ENCODE data around the gene LRIF1. TPM values are rescaled to one million over a fixed set of nuclear protein-coding genes. Genes with fewer than 3 reads are reported as not detected.

The LRIF1 gene
- total RNA-seq, 4 donors from 2014 or later, result 8.7 to 16.5 (median 9.6) TPM

DNA sequence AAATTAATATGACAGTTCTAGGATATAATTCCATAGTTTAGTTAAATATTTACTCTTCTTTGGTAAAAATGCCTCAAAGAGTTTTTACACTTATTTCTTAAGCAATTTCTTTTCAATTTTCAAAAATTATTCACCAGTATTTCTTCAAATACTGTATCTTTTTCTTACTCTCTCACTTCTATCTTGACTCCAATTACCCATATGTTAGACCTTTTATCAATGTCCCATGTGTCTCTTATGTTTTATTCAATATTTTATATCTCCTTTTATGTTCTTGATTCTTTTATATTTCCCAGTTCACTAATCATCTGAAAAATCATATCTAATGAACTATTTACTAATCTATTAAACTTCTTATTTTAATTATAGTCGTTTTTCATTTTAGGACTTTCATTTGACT lies 11.5 kb upstream of the LRIF1 start:
- Histone ChIP-seq H3K4me1 (no peaks in the 10 kb centered on the region), H3K36me3 (no peaks in the 10 kb centered on the region), H3K4me3 (replicated peaks in 1 of 3) (no peak overlapping the region), H3K9me3 (no peaks in the 10 kb centered on the region), H3K27me3 (no peaks in the 10 kb centered on the region), H3K27ac (no peak overlapping the region)
- intact Hi-C loops (cut with DNase I), result no loop called here
- TF ChIP-seq, protein P1, sequence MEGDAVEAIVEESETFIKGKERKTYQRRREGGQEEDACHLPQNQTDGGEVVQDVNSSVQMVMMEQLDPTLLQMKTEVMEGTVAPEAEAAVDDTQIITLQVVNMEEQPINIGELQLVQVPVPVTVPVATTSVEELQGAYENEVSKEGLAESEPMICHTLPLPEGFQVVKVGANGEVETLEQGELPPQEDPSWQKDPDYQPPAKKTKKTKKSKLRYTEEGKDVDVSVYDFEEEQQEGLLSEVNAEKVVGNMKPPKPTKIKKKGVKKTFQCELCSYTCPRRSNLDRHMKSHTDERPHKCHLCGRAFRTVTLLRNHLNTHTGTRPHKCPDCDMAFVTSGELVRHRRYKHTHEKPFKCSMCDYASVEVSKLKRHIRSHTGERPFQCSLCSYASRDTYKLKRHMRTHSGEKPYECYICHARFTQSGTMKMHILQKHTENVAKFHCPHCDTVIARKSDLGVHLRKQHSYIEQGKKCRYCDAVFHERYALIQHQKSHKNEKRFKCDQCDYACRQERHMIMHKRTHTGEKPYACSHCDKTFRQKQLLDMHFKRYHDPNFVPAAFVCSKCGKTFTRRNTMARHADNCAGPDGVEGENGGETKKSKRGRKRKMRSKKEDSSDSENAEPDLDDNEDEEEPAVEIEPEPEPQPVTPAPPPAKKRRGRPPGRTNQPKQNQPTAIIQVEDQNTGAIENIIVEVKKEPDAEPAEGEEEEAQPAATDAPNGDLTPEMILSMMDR (IDR thresholded peaks at IDR 0.05), result no peak
- no peak for TF ChIP-seq POLR2A (IDR thresholded peaks at IDR 0.05)
- 43 to 75% methylated on average over 1 of the region's 1 CpG for WGBS, 2 donors
- no peak for DNase-seq

DNA sequence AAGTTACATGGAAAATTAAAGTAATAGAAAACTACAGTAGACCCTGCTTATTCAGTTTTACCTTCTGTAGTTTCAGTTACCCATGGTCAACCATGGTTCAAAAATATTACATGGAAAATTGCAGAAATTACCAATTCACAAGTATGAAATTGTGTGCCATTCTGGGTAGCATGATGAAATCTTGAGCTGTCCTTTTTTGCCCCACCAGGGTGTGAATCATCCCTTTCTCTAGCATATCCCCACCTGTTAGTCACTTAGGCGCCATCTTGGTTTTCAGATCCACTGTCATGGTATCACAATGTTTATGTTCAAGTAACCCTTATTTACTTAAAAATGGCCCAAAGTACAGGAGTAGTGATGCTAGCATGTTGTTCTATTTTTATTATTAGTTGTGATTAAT lies 3.5 kb upstream of the LRIF1 start:
- TF ChIP-seq, protein P1 (IDR thresholded peaks at IDR 0.05), result no peak
- no peak for TF ChIP-seq POLR2A (IDR thresholded peaks at IDR 0.05)
- no peak for DNase-seq
- intact Hi-C loops (cut with DNase I), result no loop called here
- Histone ChIP-seq H3K27me3 (no peaks in the 10 kb centered on the region), H3K36me3 (no peaks in the 10 kb centered on the region), H3K4me3 (replicated peaks in 1 of 3) (no peak overlapping the region), H3K4me1 (no peaks in the 10 kb centered on the region), H3K9me3 (no peaks in the 10 kb centered on the region), H3K27ac (no peak overlapping the region)
- WGBS, 2 donors, result 52 to 63% methylated on average over 1 of the region's 1 CpG

DNA sequence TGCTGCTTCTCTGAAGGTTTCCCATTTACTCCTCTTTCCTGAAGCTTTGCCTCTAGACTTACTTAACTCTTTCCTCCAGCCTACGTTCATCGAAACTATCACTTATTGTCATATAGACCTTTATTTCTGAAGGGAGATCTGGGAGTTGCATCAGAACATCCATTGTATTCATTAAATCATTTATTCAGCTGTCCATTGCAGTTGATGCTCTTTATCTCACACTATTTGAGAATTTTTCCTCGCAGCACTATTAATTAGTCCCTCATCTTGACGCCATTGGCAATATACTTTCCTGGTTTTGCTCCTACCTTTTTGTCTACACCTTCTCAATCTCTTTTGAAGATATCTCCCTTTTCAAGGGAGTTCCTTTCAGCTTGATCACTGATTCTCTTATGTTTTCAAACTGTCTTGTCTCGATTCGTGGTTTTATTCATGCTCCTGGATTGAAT lies 757 bp upstream of the LRIF1 start:
- no peak for DNase-seq
- Histone ChIP-seq H3K27me3 (no peaks in the 10 kb centered on the region), H3K9me3 (no peaks in the 10 kb centered on the region), H3K27ac (peak overlapping the region; percentile 31 to 93 (median 87)), H3K4me3 (replicated peaks in 1 of 3) (peak overlapping the region in 2 of 3 donors; percentile 30 to 52), H3K4me1 (no peaks in the 10 kb centered on the region), H3K36me3 (no peaks in the 10 kb centered on the region)
- WGBS, 2 donors, result 54 to 57% methylated on average over 6 of the region's 6 CpGs
- no peak for TF ChIP-seq POLR2A (IDR thresholded peaks at IDR 0.05)
- TF ChIP-seq, protein P1 (IDR thresholded peaks at IDR 0.05), result no peak
- intact Hi-C loops (cut with DNase I), result no loop called here

DNA sequence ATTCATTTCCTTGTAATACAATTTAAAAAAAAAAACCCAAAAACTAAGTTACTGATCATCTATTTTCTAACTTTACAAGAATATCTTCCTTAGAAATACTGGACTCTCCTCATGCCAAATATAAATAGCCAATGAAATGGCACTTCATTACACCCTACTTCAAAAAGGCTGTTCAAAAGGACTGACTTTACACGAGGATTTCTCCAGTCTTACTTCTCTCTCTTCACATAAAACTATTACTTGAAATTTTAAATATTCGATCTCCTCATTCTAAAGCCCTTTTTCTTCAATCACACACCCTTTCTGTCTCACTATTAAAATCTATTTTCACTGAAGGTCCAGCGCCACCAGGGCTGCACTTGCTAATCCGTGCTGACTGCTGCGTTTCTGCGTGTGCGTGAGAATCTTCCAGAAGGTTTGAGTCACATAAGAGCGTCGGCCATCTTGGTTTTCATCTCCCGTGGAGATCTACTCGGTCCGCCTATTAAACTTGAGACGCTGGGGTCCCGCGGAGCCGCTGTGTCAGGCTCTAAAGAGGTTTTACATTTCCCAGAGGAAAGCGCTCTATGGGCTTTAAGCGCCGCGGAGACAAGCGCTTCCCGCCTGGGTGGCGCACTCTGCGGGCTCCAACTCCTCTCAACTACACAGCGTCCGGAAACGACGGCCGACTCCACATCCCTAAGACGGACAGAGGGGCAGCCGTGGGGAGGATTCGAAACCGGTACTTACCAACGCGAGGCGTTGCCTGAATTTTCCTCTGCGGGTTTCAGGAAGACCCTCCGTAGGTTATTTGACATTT lies 631 bp downstream of the LRIF1 start:
- peak; percentile 33 to 44 for DNase-seq
- WGBS, 2 donors, result 7% methylated on average over 36 to 38 of the region's 38 CpGs
- Histone ChIP-seq H3K27ac (peak overlapping the region; percentile 87 to 93 (median 88)), H3K4me1 (no peaks in the 10 kb centered on the region), H3K9me3 (no peaks in the 10 kb centered on the region), H3K27me3 (no peaks in the 10 kb centered on the region), H3K36me3 (no peaks in the 10 kb centered on the region), H3K4me3 (replicated peaks in 1 of 3) (peak overlapping the region; percentile 24 to 79 (median 52))
- intact Hi-C loops (cut with DNase I), result no loop called here
- TF ChIP-seq POLR2A (IDR thresholded peaks at IDR 0.05), result no peak
- TF ChIP-seq, protein P1 (IDR thresholded peaks at IDR 0.05), result peak in 1 of 6 experiments; percentile 7

DNA sequence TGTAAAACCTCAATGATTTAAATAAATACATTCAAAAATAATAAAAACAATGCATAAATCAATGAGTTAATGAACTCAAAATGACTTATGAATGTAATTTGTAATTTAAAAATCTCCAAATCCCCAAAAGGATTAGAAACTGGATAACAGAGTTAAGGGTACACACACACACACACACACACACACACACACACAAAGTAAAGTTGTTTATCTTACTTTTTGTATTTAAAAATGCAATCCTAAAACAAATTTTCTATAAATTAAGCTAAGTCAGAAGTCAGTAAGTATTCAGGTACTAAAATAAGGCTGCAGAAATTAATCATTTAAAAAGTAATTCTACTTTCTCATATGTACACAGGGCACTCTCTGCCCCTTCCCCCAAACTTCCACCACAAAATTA lies 1.8 kb downstream of the LRIF1 start:
- TF ChIP-seq, protein P1 (IDR thresholded peaks at IDR 0.05), result no peak
- no peak for TF ChIP-seq POLR2A (IDR thresholded peaks at IDR 0.05)
- H3K27ac ChIP-seq, result no peak overlapping the region
- H3K4me1 ChIP-seq, result no peaks in the 10 kb centered on the region
- no peaks in the 10 kb centered on the region for H3K27me3 ChIP-seq
- H3K4me3 ChIP-seq (replicated peaks in 1 of 3), result no peak overlapping the region
- H3K9me3 ChIP-seq, result no peaks in the 10 kb centered on the region
- no peaks in the 10 kb centered on the region for H3K36me3 ChIP-seq
- intact Hi-C loops (cut with DNase I), result no loop called here
- DNase-seq, result no peak
